ENCODE measurements around the gene GRM8.

GRCh38 chr7:127059475-127059874 is 193.3 kb downstream of the GRM8 start:
- no peak for TF ChIP-seq RARB (CRISPR knock-in tag; IDR thresholded peaks at IDR 0.05)
- no peak for TF ChIP-seq TOX (CRISPR knock-in tag; IDR thresholded peaks at IDR 0.05; ENCODE audit: borderline replicate concordance)
- no peak for TF ChIP-seq BACH2 (CRISPR knock-in tag; IDR thresholded peaks at IDR 0.05; ENCODE audit: borderline replicate concordance)
- TF ChIP-seq CSDC2 (CRISPR knock-in tag; IDR thresholded peaks at IDR 0.05): no peak
- no peak for TF ChIP-seq PATZ1 (CRISPR knock-in tag; IDR thresholded peaks at IDR 0.05; ENCODE audit: borderline replicate concordance)
